SK-N-SH (cell line): Measurements from ENCODE around the gene ADGRL3. TPM values are rescaled to one million over a fixed set of nuclear protein-coding genes. Genes with fewer than 3 reads are reported as not detected.
"Not testable (repeated sequence)": the region's sequence is repeated elsewhere in the genome, so short reads cannot be mapped to it uniquely, and the experiment has no call there.

ENCODE experiments used
- CTCF ChIA-PET: fragments of 300-600, 350-600 bp; formaldehyde crosslinking; extraction: SDS; loops from one replicate; lab custom pipeline; 2021; lab: Yijun Ruan, JAX
- POLR2A ChIA-PET: fragments of 350-600 bp; sonication (Branson Sonifier 250); formaldehyde crosslinking; extraction: SDS; loops from one replicate; lab custom pipeline; 2020; ENCODE audit warnings: antibody characterized with exemption, inconsistent platforms; lab: Yijun Ruan, JAX
- DNase-seq: peaks from one replicate; pipeline ENCODE4 v3.0.0; 2012
- H2AFZ ChIP-seq: fragments of 200-600 bp; sonication (generic); 2 replicates; pipeline ENCODE4 v1.8.1; 2016; ENCODE audit warnings: antibody characterized with exemption, mild to moderate bottlenecking, low read depth
- H3F3A ChIP-seq: fragments of 200-600 bp; sonication (generic); replicated peaks from 2 replicates; pipeline ENCODE3; 2016; ENCODE audit warnings: antibody characterized with exemption, mild to moderate bottlenecking; ENCODE audit not compliant: insufficient read depth
- H3K27ac ChIP-seq, 2 experiments: fragments of 200-500 bp in 1 of 2; fragments of 200-600 bp in 1 of 2; sonication (Bioruptor generic) in 1 of 2; sonication (generic), shearing (Covaris generic) in 1 of 2; 2 replicates each; pipeline versions ENCODE4 v1.5.1 to v1.6.1; 2014 to 2016; ENCODE audit warnings: low read depth in 2 of 2, inconsistent platforms in 1 of 2, low read length in 1 of 2, mild to moderate bottlenecking in 1 of 2, mixed read lengths in 1 of 2
- H3K27me3 ChIP-seq: fragments of 200-600 bp; sonication (generic), shearing (Covaris generic); 2 replicates; pipeline ENCODE4 v1.6.1; 2016; ENCODE audit warnings: mixed run types; ENCODE audit not compliant: insufficient read depth
- H3K36me3 ChIP-seq, 2 experiments: fragments of 200-500 bp in 1 of 2; fragments of 200-600 bp in 1 of 2; sonication (Bioruptor generic) in 1 of 2; sonication (generic) in 1 of 2; replicated peaks in 1 of 2; 2 replicates each; pipeline versions ENCODE3 to v1.5.1; 2014 to 2016; ENCODE audit warnings: low read length in 1 of 2, mild to moderate bottlenecking in 1 of 2; ENCODE audit not compliant: insufficient read depth in 2 of 2, control insufficient read depth in 1 of 2
- H3K4me1 ChIP-seq, 2 experiments: fragments of 200-500 bp in 1 of 2; fragments of 200-600 bp in 1 of 2; sonication (Bioruptor generic) in 1 of 2; sonication (generic), shearing (Covaris generic) in 1 of 2; 2 replicates each; pipeline versions ENCODE4 v1.5.1 to v1.6.1; 2014 to 2016; ENCODE audit warnings: low read depth in 1 of 2, low read length in 1 of 2, mixed run types in 1 of 2; ENCODE audit not compliant: insufficient read depth in 2 of 2, control insufficient read depth in 1 of 2
- H3K4me2 ChIP-seq: fragments of 200-600 bp; sonication (generic), shearing (Covaris generic); 2 replicates; pipeline ENCODE4 v1.6.1; 2017; ENCODE audit warnings: mixed run types
- H3K4me3 ChIP-seq, 2 experiments: fragments of 200-500 bp in 1 of 2; fragments of 200-600 bp in 1 of 2; sonication (Bioruptor generic) in 1 of 2; sonication (generic), shearing (Covaris generic) in 1 of 2; 2 replicates each; pipeline versions ENCODE4 v1.5.1 to v1.8.1; 2014 to 2016; ENCODE audit warnings: low read depth in 2 of 2, inconsistent platforms in 1 of 2, low read length in 1 of 2, mild to moderate bottlenecking in 1 of 2, mixed read lengths in 1 of 2, moderate library complexity in 1 of 2
- H3K79me2 ChIP-seq: fragments of 200-600 bp; sonication (generic); 2 replicates; pipeline ENCODE4 v1.8.1; 2017; ENCODE audit warnings: mild to moderate bottlenecking; ENCODE audit not compliant: insufficient read depth
- H3K9ac ChIP-seq: fragments of 200-600 bp; sonication (generic); 2 replicates; pipeline ENCODE4 v1.6.1; 2017; ENCODE audit warnings: mixed run types
- H3K9me2 ChIP-seq: fragments of 200-600 bp; sonication (generic); 2 replicates; pipeline ENCODE4 v1.6.1; 2017; ENCODE audit warnings: mixed run types
- H3K9me3 ChIP-seq: fragments of 200-600 bp; sonication (generic); 2 replicates; pipeline ENCODE4 v1.6.1; 2017; ENCODE audit warnings: mixed run types, mild to moderate bottlenecking, moderate library complexity
- H4K20me1 ChIP-seq: fragments of 200-600 bp; sonication (generic); 2 replicates; pipeline ENCODE4 v1.6.1; 2017; ENCODE audit warnings: mild to moderate bottlenecking, mixed run types; ENCODE audit not compliant: insufficient read depth
- CHD2 ChIP-seq: fragments of 150-350 bp; IDR thresholded peaks from 2 replicates; pipeline ENCODE4 v1.6.1; 2018; ENCODE audit warnings: low read length; ENCODE audit not compliant: partially characterized antibody
- EZH2phosphoT487 ChIP-seq: fragments of 200-600 bp; sonication (generic); IDR thresholded peaks from 2 replicates; pipeline ENCODE4 v1.6.1; 2017; ENCODE audit warnings: low read depth, mixed run types, mild to moderate bottlenecking, antibody characterized with exemption, moderate library complexity, borderline replicate concordance
- FOXJ3 ChIP-seq: sonication (generic); formaldehyde crosslinking; IDR thresholded peaks from 2 replicates; pipeline ENCODE4 v1.5.1; 2020; ENCODE audit warnings: mild to moderate bottlenecking, missing genetic modification reagents
- GATA2 ChIP-seq: sonication (generic); formaldehyde crosslinking; IDR thresholded peaks from 2 replicates; pipeline ENCODE4 v1.5.0; 2020; ENCODE audit warnings: mild to moderate bottlenecking, missing genetic modification reagents
- JUND ChIP-seq: IDR thresholded peaks from 2 replicates; pipeline ENCODE4 v1.4.0; 2012
- MEF2A ChIP-seq: IDR thresholded peaks from 2 replicates; pipeline ENCODE4 v1.4.0; 2012; ENCODE audit warnings: low read depth, borderline replicate concordance
- MXI1 ChIP-seq: IDR thresholded peaks from 2 replicates; pipeline ENCODE4 v1.6.1; 2012; ENCODE audit warnings: mild to moderate bottlenecking, low read depth, low read length, improper control_type of control experiment
- NRF1 ChIP-seq: IDR thresholded peaks from 2 replicates; pipeline ENCODE4 v1.6.1; 2012; ENCODE audit warnings: low read depth, mild to moderate bottlenecking, low read length
- RCOR1 ChIP-seq: fragments of 150-350 bp; IDR thresholded peaks from 2 replicates; pipeline ENCODE4 v1.6.1; 2017; ENCODE audit warnings: antibody characterized with exemption, low read length
- YY1 ChIP-seq: IDR thresholded peaks from 2 replicates; pipeline ENCODE4 v1.4.0; 2012; ENCODE audit warnings: low read depth, mild to moderate bottlenecking
- WGBS: methylation state at CpG from one replicate; pipeline ENCODE4 v1.1.6; 2017; ENCODE audit warnings: low lambda C conversion rate; 5-methylcytosine and 5-hydroxymethylcytosine counted together
- polyA plus RNA-seq, 3 experiments: library from polyadenylated mRNA; depleted of rRNA; stranded (reverse); fragments of >200 nt; gene quantifications; 2 replicates each; pipeline ENCODE4 v1.2.3, GENCODE V29; 2012
- TF ChIP-seq, protein P1 (sequence below): IDR thresholded peaks from 2 replicates; pipeline ENCODE4 v1.4.0; 2012; ENCODE audit warnings: low read depth, borderline replicate concordance
- TF ChIP-seq, protein P2 (sequence below): IDR thresholded peaks from 2 replicates; pipeline ENCODE4 v1.4.0; 2012; ENCODE audit warnings: low read depth
- TF ChIP-seq, protein P3 (sequence below): IDR thresholded peaks from 2 replicates; pipeline ENCODE4; 2012
- TF ChIP-seq, protein P4 (sequence below): IDR thresholded peaks from 2 replicates; pipeline ENCODE4 v1.6.1; 2012; ENCODE audit warnings: mild to moderate bottlenecking, low read depth, low read length, moderate library complexity
- TF ChIP-seq, protein P5 (sequence below): fragments of 150-350 bp; IDR thresholded peaks from 2 replicates; pipeline ENCODE4 v1.6.1; 2017; ENCODE audit warnings: antibody characterized with exemption, low read length, low read depth, borderline replicate concordance

The ADGRL3 gene
- polyA plus RNA-seq, 1 of the 3 experiments (the other 2 are of a cell fraction), result 0.03 TPM

DNA sequence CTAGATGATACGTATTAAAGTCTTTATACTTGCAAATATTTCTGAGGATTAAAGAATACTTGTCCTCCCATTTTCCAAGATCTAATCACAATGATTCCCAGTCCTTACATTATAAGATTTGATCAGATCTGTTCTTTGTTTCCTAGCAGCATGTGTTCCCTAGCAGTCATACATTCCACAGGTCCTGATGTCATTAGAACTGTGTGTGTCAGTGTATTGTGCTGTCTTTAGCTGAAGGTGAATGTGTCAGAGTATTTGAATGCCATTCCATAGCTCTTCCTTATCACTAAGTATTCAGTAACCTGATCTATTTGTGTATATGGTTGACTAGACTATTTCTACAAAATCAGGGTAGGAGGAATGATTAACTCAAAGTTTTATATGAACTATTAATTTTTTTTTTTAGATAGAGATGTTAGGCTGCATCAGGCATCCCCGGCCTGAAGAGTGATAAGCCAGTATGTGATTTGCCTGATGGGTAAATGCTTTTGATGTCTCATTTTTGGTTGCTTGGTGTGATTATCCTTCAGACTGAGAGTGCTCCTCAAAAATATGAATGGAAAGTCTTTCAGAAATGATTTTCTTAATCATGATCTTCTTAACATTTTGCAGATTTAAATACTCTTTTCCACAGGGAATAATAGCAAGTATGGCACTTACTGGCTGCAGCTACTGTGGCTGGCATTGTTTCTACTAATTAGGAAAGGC, 4.4 kb downstream of the ADGRL3 start (continued):
- TF ChIP-seq, protein P1, sequence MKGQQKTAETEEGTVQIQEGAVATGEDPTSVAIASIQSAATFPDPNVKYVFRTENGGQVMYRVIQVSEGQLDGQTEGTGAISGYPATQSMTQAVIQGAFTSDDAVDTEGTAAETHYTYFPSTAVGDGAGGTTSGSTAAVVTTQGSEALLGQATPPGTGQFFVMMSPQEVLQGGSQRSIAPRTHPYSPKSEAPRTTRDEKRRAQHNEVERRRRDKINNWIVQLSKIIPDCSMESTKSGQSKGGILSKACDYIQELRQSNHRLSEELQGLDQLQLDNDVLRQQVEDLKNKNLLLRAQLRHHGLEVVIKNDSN, result no peak
- TF ChIP-seq YY1, result no peak

DNA sequence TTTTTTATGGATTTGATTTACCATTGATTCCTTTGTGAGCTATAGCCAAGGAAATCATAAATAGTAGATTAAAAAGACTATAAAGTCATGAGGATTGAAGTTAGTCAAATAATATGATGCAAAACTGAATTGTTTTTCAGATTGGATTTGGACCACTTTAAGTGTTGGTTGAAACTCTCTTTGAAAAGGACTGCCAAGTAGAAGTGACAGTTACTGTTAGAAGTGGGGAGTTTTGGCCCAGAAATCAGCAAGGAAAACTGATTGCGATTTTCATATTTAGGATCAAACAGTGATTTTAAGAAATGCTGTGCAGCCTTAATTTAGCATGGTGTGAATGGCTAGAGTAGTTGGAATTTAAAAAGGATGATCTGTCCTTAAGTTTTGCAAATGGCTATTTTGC, 4.9 kb downstream of the ADGRL3 start:
- H4K20me1 ChIP-seq, result no peaks in the 10 kb centered on the region
- 54% methylated on average over 1 of the region's 1 CpG for whole genome bisulfite sequencing

DNA sequence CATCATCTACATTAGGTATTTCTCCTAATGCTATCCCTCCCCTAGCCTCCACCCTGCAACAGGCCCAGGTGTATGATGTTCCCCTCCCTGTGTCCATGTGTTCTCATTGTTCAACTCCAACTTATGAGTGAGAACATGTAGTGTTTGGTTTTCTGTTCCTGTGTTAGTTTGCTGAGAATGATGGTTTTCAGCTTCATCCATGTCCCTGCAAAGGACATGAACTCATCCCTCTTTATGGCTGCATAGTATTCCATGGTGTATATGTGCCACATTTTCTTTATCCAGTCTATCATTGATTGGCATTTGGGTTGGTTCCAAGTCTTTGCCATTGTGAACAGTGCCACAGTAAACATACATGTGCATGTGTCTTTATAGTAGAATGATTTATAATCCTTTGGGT, 7.0 kb downstream of the ADGRL3 start:
- H3K4me2 ChIP-seq, CTCF ChIA-PET, DNase-seq: not testable (repeated sequence)

More for the DNA sequence above, 4.9 kb downstream of the ADGRL3 start:
- H3K9me3 ChIP-seq, result no peaks in the 10 kb centered on the region
- no peak overlapping the region for H3K9ac ChIP-seq
- TF ChIP-seq MEF2A (no peak), EZH2phosphoT487 (no peak), JUND (no peak), FOXJ3 (CRISPR knock-in tag) (no peak), NRF1 (no peak), GATA2 (no peak), CHD2 (no peak), RCOR1 (no peak), MXI1 (no peak)
- TF ChIP-seq, protein P2, sequence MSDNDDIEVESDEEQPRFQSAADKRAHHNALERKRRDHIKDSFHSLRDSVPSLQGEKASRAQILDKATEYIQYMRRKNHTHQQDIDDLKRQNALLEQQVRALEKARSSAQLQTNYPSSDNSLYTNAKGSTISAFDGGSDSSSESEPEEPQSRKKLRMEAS, result no peak
- TF ChIP-seq, protein P1, result no peak
- TF ChIP-seq, protein P3, sequence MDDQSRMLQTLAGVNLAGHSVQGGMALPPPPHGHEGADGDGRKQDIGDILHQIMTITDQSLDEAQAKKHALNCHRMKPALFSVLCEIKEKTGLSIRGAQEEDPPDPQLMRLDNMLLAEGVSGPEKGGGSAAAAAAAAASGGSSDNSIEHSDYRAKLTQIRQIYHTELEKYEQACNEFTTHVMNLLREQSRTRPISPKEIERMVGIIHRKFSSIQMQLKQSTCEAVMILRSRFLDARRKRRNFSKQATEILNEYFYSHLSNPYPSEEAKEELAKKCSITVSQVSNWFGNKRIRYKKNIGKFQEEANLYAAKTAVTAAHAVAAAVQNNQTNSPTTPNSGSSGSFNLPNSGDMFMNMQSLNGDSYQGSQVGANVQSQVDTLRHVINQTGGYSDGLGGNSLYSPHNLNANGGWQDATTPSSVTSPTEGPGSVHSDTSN, result no peak
- TF ChIP-seq, protein P4, sequence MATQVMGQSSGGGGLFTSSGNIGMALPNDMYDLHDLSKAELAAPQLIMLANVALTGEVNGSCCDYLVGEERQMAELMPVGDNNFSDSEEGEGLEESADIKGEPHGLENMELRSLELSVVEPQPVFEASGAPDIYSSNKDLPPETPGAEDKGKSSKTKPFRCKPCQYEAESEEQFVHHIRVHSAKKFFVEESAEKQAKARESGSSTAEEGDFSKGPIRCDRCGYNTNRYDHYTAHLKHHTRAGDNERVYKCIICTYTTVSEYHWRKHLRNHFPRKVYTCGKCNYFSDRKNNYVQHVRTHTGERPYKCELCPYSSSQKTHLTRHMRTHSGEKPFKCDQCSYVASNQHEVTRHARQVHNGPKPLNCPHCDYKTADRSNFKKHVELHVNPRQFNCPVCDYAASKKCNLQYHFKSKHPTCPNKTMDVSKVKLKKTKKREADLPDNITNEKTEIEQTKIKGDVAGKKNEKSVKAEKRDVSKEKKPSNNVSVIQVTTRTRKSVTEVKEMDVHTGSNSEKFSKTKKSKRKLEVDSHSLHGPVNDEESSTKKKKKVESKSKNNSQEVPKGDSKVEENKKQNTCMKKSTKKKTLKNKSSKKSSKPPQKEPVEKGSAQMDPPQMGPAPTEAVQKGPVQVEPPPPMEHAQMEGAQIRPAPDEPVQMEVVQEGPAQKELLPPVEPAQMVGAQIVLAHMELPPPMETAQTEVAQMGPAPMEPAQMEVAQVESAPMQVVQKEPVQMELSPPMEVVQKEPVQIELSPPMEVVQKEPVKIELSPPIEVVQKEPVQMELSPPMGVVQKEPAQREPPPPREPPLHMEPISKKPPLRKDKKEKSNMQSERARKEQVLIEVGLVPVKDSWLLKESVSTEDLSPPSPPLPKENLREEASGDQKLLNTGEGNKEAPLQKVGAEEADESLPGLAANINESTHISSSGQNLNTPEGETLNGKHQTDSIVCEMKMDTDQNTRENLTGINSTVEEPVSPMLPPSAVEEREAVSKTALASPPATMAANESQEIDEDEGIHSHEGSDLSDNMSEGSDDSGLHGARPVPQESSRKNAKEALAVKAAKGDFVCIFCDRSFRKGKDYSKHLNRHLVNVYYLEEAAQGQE, result no peak
- TF ChIP-seq, protein P5, sequence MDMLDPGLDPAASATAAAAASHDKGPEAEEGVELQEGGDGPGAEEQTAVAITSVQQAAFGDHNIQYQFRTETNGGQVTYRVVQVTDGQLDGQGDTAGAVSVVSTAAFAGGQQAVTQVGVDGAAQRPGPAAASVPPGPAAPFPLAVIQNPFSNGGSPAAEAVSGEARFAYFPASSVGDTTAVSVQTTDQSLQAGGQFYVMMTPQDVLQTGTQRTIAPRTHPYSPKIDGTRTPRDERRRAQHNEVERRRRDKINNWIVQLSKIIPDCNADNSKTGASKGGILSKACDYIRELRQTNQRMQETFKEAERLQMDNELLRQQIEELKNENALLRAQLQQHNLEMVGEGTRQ, result no peak
- TF ChIP-seq, all 33 proteins: peak for 0
- Histone ChIP-seq H3K79me2 (no peaks in the 10 kb centered on the region), H3K36me3 (no peaks in the 10 kb centered on the region), H2AFZ (no peak overlapping the region), H3K27ac (no peak overlapping the region), H3K9me2 (no peaks in the 10 kb centered on the region), H3K4me3 (no peak overlapping the region), H3K4me1 (peaks cover 0 to 16% of the 10 kb centered on the region in 2 experiments; a peak in 2 of 4 replicates), H3K4me2 (no peak overlapping the region), H3F3A (no peaks in the 10 kb centered on the region), H3K27me3 (peaks cover 31% of the 10 kb centered on the region)
- POLR2A ChIA-PET, result no interaction called here
- CTCF ChIA-PET, result no interaction called here
- no peak for DNase-seq

More for the DNA sequence above, 7.0 kb downstream of the ADGRL3 start:
- POLR2A ChIA-PET, H3K4me3 ChIP-seq, H3K27ac ChIP-seq, H2AFZ ChIP-seq, H4K20me1 ChIP-seq, H3K9ac ChIP-seq, H3K36me3 ChIP-seq, H3F3A ChIP-seq, H3K79me2 ChIP-seq, H3K9me2 ChIP-seq, H3K4me1 ChIP-seq, H3K9me3 ChIP-seq: not testable (repeated sequence)
- peaks cover 12% of the 10 kb centered on the region for H3K27me3 ChIP-seq
